Lower leg skin (tissue), 4 donors: Measurements from ENCODE around the gene ABHD17C. TPM values are rescaled to one million over a fixed set of nuclear protein-coding genes. Genes with fewer than 3 reads are reported as not detected.

Experiments used
- DNase-seq, 2 donors: peaks; one replicate each; pipeline ENCODE4 v3.0.0-alpha.2; 2019; ENCODE audit warnings: low spot score in 2 of 2
- H3K4me3 ChIP-seq: fragments of 200-600 bp; sonication (generic); 2 replicates; pipeline ENCODE4 v1.5.1; 2017; ENCODE audit warnings: mild to moderate bottlenecking, low read depth; ENCODE audit not compliant: poor library complexity, severe bottlenecking
- CTCF ChIP-seq, 3 donors: fragments of 450-650 bp; IDR thresholded peaks; one replicate each; pipeline ENCODE4 v1.5.1; 2016; ENCODE audit warnings: antibody characterized with exemption in 3 of 3, mild to moderate bottlenecking in 3 of 3, moderate library complexity in 2 of 3
- POLR2A ChIP-seq, 2 donors: fragments of 450-650 bp; IDR thresholded peaks; one replicate each; pipeline ENCODE4 v1.6.1; 2016 to 2017; ENCODE audit warnings: antibody characterized with exemption in 2 of 2, mild to moderate bottlenecking in 1 of 2, moderate library complexity in 1 of 2
- WGBS, 2 donors: methylation state at CpG; one replicate each; pipeline ENCODE4 v1.1.5; 2018; 5-methylcytosine and 5-hydroxymethylcytosine counted together
- intact Hi-C: fragments of 100-400 bp; cut with DNase I; formaldehyde crosslinking; loops from one replicate; pipeline ENCODE4 v1.15.0; 2023; ENCODE audit warnings: low total_unique reads
- total RNA-seq, 4 donors: library from RNA; depleted of rRNA; stranded (reverse); fragments of >200 nt; gene quantifications; one replicate each; pipeline ENCODE4 v1.1.0, GENCODE V29; 2016

Gene ABHD17C
- total RNA-seq, 4 donors from 2014 or later = 18.0 to 28.5 (median 26.2) TPM

- 89 to 93% methylated on average over 3 of the region's 3 CpGs for WGBS, 2 donors
- DNase-seq = no peak
- intact Hi-C loops = loop anchor here (10.0 kb wide), 1 partner anchor 151 kb away; no protein-coding TSS in a partner anchor
- H3K4me3 ChIP-seq = no peak overlapping the region
- TF ChIP-seq POLR2A (IDR thresholded peaks at IDR 0.05) = no peak
- no peak for TF ChIP-seq CTCF (IDR thresholded peaks at IDR 0.05)
Measured at GRCh38 chr15:80775338-80775737, 80.2 kb downstream of the ABHD17C start.

GRCh38 chr15:80776420-80777045 is 81.4 kb downstream of the ABHD17C start:
- intact Hi-C loops = loop anchor here (10.0 kb wide), 1 partner anchor 152 kb away; no protein-coding TSS in a partner anchor
- TF ChIP-seq POLR2A (IDR thresholded peaks at IDR 0.05) (no peak), CTCF (IDR thresholded peaks at IDR 0.05) (peak in 1 of 3 donors; percentile 68)
- no peak overlapping the region for H3K4me3 ChIP-seq
- peak in 1 of 2 donors; percentile 51 for DNase-seq
- WGBS, 2 donors = 29 to 38% methylated on average over 5 of the region's 5 CpGs

- DNase-seq = peak in 1 of 2 donors; percentile 84
- intact Hi-C loops = loop anchor here (10.0 kb wide), 1 partner anchor 152 kb away; no protein-coding TSS in a partner anchor
- TF ChIP-seq POLR2A (IDR thresholded peaks at IDR 0.05) (no peak), CTCF (IDR thresholded peaks at IDR 0.05) (no peak)
- WGBS, 2 donors = 15 to 19% methylated on average over 8 of the region's 8 CpGs
- no peak overlapping the region for H3K4me3 ChIP-seq
Measured at GRCh38 chr15:80777137-80777536, 82.0 kb downstream of the ABHD17C start.

- no peak overlapping the region for H3K4me3 ChIP-seq
- DNase-seq = no peak
- intact Hi-C loops = loop anchor here (2.0 to 10.0 kb wide), 3 partner anchors 153 to 321 kb away; no protein-coding TSS in a partner anchor
- TF ChIP-seq CTCF (IDR thresholded peaks at IDR 0.05) = no peak
- TF ChIP-seq POLR2A (IDR thresholded peaks at IDR 0.05) = no peak
- 74 to 83% methylated on average over 10 of the region's 10 CpGs for WGBS, 2 donors
Measured at GRCh38 chr15:80777826-80778620, 82.9 kb downstream of the ABHD17C start.

- intact Hi-C loops = loop anchor here (2.0 to 10.0 kb wide), 3 partner anchors 154 to 322 kb away; no protein-coding TSS in a partner anchor
- WGBS, 2 donors = 30 to 32% methylated on average over 7 of the region's 7 CpGs
- H3K4me3 ChIP-seq = no peak overlapping the region
- DNase-seq = no peak
- TF ChIP-seq POLR2A (IDR thresholded peaks at IDR 0.05) (no peak), CTCF (IDR thresholded peaks at IDR 0.05) (no peak)
Measured at GRCh38 chr15:80778621-80778963, 83.5 kb downstream of the ABHD17C start.
